C4-2B (cell line): ENCODE results near the gene HPCAL1.

Experiments
- H3K27ac ChIP-seq: fragments of 450-650 bp; 2 replicates; pipeline ENCODE4 v1.5.1; 2017
- CTCF ChIP-seq: fragments of 450-650 bp; conservative IDR thresholded peaks from 2 replicates; pipeline ENCODE4 v1.5.1; 2017; ENCODE audit warnings: mild to moderate bottlenecking
- ZFX ChIP-seq: fragments of 450-650 bp; IDR thresholded peaks from 2 replicates; pipeline ENCODE4 v1.6.1; 2017

Gene HPCAL1

DNA sequence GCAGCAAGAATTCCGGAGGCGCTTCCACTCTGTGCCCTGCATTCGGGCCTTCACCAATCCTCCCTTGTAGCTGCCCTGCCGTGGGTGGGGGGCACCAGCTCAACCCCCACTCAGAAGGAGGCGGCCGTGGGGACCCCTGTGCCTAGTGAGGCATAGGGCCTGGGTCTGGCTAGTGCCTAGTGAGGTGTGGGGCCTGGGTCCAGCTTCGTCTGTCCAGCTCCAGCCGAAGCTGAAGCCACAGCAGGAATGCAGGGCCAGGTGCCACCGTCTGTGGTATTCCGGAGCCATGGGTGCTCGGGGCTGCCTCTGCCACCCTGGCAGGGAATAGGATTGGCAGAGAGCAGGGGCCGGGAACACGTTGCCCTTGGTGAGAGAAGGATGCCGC is 133.1 kb downstream of the HPCAL1 start:
- TF ChIP-seq CTCF (no peak), ZFX (no peak)
- no peak overlapping the region for H3K27ac ChIP-seq

DNA sequence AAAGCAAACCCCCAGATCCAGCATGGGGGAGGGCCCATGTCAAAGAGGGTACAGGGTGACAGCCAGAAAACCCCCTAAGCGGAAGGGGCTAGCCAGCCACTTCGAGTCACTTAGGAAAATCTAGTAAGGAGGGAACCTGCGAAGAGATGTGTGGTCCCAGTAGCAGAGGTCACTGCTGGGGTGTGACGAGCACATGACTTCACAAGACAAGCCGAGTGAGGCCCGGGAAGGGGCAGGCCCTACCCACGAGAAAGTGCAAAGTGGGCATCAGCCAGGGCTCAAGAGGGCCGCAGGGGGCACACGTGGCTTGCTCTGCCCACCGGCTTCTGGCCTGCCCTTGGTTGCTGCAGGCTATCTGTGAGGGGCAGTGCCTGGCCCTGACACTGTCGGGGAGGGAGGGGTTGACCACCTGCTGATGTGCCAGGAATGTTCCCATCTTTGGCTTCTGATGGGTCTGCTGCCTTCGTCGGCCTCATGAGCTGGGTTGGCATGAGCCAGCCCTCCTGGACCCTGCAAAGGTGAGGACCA is 133.9 kb downstream of the HPCAL1 start:
- TF ChIP-seq CTCF (no peak), ZFX (no peak)

GRCh38 chr2:10437806-10438205 is 135.1 kb downstream of the HPCAL1 start:
- TF ChIP-seq CTCF (no peak), ZFX (no peak)
- peak overlapping the region; percentile 14; the same call in 1 of the 2 replicates for H3K27ac ChIP-seq

More for the DNA sequence above, 133.9 kb downstream of the HPCAL1 start:
- no peak overlapping the region for H3K27ac ChIP-seq

GRCh38 chr2:10438688-10439087 is 136.0 kb downstream of the HPCAL1 start:
- H3K27ac ChIP-seq = no peak overlapping the region
- TF ChIP-seq ZFX (no peak), CTCF (no peak)

- peak overlapping the region; percentile 2; the same call in 1 of the 2 replicates for H3K27ac ChIP-seq
Measured at GRCh38 chr2:10439185-10439879, 136.6 kb downstream of the HPCAL1 start.

DNA sequence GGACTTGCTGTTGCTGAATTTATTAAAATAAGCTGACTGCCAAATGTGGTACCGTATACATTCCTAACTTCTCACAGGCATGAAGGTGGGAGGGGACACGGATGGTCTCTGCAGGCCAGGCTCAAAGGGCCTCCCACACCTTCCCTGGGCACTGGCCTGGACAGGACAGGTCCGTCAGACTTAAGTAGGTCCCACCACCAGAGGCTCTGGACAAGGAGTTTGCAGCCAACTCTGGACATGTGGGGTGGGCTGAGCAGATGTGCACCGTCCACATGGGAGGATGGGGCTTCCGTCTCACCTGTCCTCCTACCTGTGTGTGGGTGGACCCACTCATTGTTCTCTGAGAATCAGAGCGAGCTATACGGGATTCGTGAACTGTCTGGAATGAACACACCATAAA is 137.3 kb downstream of the HPCAL1 start:
- no peak for TF ChIP-seq CTCF
- no peak for TF ChIP-seq ZFX
- H3K27ac ChIP-seq = no peak overlapping the region; the same call in 1 of the 2 replicates

More at GRCh38 chr2:10439185-10439879, 136.6 kb downstream of the HPCAL1 start:
- TF ChIP-seq ZFX = no peak
- no peak for TF ChIP-seq CTCF

- TF ChIP-seq CTCF (no peak), ZFX (no peak)
- no peak overlapping the region for H3K27ac ChIP-seq
Measured at GRCh38 chr2:10440736-10441135, 138.0 kb downstream of the HPCAL1 start.
